ENCODE measurements around the gene NKAIN2. TPM values are rescaled to one million over a fixed set of nuclear protein-coding genes. Genes with fewer than 3 reads are reported as not detected.

NKAIN2 gene
- polyA plus RNA-seq, 1 of the 3 experiments (the other 2 are of a cell fraction): not detected

- POLR2A ChIA-PET: no interaction called here
- DNase-seq: no peak
These were observed 276.8 kb downstream of the NKAIN2 start for GRCh38 chr6:124080483-124080882.

GRCh38 chr6:124090491-124090890 lies 286.8 kb downstream of the NKAIN2 start:
- ChIA-PET CTCF (no interaction called here), POLR2A (no interaction called here)
- Histone ChIP-seq H3K36me3 (replicated peaks in 1 of 2; ENCODE audit: control insufficient read depth in 1 of 2, insufficient read depth in 2 of 2, low read length in 1 of 2) (no peaks in the 10 kb centered on the region), H3K9me3 (no peaks in the 10 kb centered on the region), H3K9ac (no peak overlapping the region), H2AFZ (ENCODE audit: low read depth) (no peak overlapping the region), H4K20me1 (ENCODE audit: insufficient read depth) (no peaks in the 10 kb centered on the region), H3K4me2 (no peak overlapping the region), H3K9me2 (no peaks in the 10 kb centered on the region), H3F3A (replicated peaks; ENCODE audit: insufficient read depth) (no peaks in the 10 kb centered on the region), H3K27me3 (ENCODE audit: insufficient read depth) (no peaks in the 10 kb centered on the region), H3K79me2 (ENCODE audit: insufficient read depth) (no peaks in the 10 kb centered on the region), H3K4me1 (ENCODE audit: control insufficient read depth in 1 of 2, insufficient read depth in 2 of 2, low read depth in 1 of 2, low read length in 1 of 2) (no peaks in the 10 kb centered on the region), H3K4me3 (ENCODE audit: low read depth in 2 of 2, low read length in 1 of 2) (no peak overlapping the region), H3K27ac (ENCODE audit: low read depth in 2 of 2, low read length in 1 of 2) (no peak overlapping the region)
- TF ChIP-seq FOSL2 (IDR thresholded peaks at IDR 0.05; ENCODE audit: borderline replicate concordance, low read depth): no peak
- no peak for TF ChIP-seq NRF1 (IDR thresholded peaks at IDR 0.05; ENCODE audit: low read depth, low read length)
- no peak for TF ChIP-seq USF2 (IDR thresholded peaks at IDR 0.05; ENCODE audit: borderline replicate concordance, low read depth, low read length)
- no peak for TF ChIP-seq POLR2AphosphoS5 (IDR thresholded peaks at IDR 0.05; ENCODE audit: low read depth, low read length)
- DNase-seq: no peak
- 2% methylated on average over 2 of the region's 2 CpGs for WGBS (ENCODE audit: low lambda C conversion rate)

More at GRCh38 chr6:124080483-124080882, 276.8 kb downstream of the NKAIN2 start:
- Histone ChIP-seq H2AFZ (ENCODE audit: low read depth) (no peak overlapping the region), H3K9me3 (no peaks in the 10 kb centered on the region), H3K36me3 (replicated peaks in 1 of 2; ENCODE audit: control insufficient read depth in 1 of 2, insufficient read depth in 2 of 2, low read length in 1 of 2) (no peaks in the 10 kb centered on the region), H3K79me2 (ENCODE audit: insufficient read depth) (no peaks in the 10 kb centered on the region), H3K4me1 (ENCODE audit: control insufficient read depth in 1 of 2, insufficient read depth in 2 of 2, low read depth in 1 of 2, low read length in 1 of 2) (no peaks in the 10 kb centered on the region), H3F3A (replicated peaks; ENCODE audit: insufficient read depth) (no peaks in the 10 kb centered on the region), H3K27me3 (ENCODE audit: insufficient read depth) (no peaks in the 10 kb centered on the region), H3K9me2 (no peaks in the 10 kb centered on the region), H4K20me1 (ENCODE audit: insufficient read depth) (no peaks in the 10 kb centered on the region), H3K27ac (ENCODE audit: low read depth in 2 of 2, low read length in 1 of 2) (no peak overlapping the region), H3K4me2 (no peak overlapping the region), H3K9ac (no peak overlapping the region), H3K4me3 (ENCODE audit: low read depth in 2 of 2, low read length in 1 of 2) (no peak overlapping the region)
- CTCF ChIA-PET: no interaction called here
- WGBS (ENCODE audit: low lambda C conversion rate): 3% methylated on average over 1 of the region's 1 CpG
- TF ChIP-seq JUND (IDR thresholded peaks at IDR 0.05): no peak
- no peak for TF ChIP-seq RAD21 (IDR thresholded peaks at IDR 0.05; ENCODE audit: low read length)
- no peak for TF ChIP-seq USF1 (IDR thresholded peaks at IDR 0.05; ENCODE audit: borderline replicate concordance, low read depth)
- no peak for TF ChIP-seq GABPA (IDR thresholded peaks at IDR 0.05; ENCODE audit: low read depth)
- TF ChIP-seq NRF1 (IDR thresholded peaks at IDR 0.05; ENCODE audit: low read depth, low read length): no peak
- TF ChIP-seq USF2 (IDR thresholded peaks at IDR 0.05; ENCODE audit: borderline replicate concordance, low read depth, low read length): no peak
- no peak for TF ChIP-seq TCF12 (IDR thresholded peaks at IDR 0.05)
- no peak for TF ChIP-seq MXI1 (IDR thresholded peaks at IDR 0.05; ENCODE audit: low read depth, low read length)

- H3K27me3 ChIP-seq (ENCODE audit: insufficient read depth): no peaks in the 10 kb centered on the region
- H3K4me2 ChIP-seq: no peak overlapping the region
- H3F3A ChIP-seq (replicated peaks; ENCODE audit: insufficient read depth): no peaks in the 10 kb centered on the region
- POLR2A ChIA-PET: no interaction called here
- no peaks in the 10 kb centered on the region for H3K79me2 ChIP-seq (ENCODE audit: insufficient read depth)
- no peaks in the 10 kb centered on the region for H3K4me1 ChIP-seq (ENCODE audit: control insufficient read depth in 1 of 2, insufficient read depth in 2 of 2, low read depth in 1 of 2, low read length in 1 of 2)
- CTCF ChIA-PET: no interaction called here
- H3K4me3 ChIP-seq (ENCODE audit: low read depth in 2 of 2, low read length in 1 of 2): no peak overlapping the region
- no peaks in the 10 kb centered on the region for H4K20me1 ChIP-seq (ENCODE audit: insufficient read depth)
- no peak for DNase-seq
- H3K27ac ChIP-seq (ENCODE audit: low read depth in 2 of 2, low read length in 1 of 2): no peak overlapping the region
- 7% methylated on average over 1 of the region's 1 CpG for WGBS (ENCODE audit: low lambda C conversion rate)
- no peak overlapping the region for H2AFZ ChIP-seq (ENCODE audit: low read depth)
- H3K9ac ChIP-seq: no peak overlapping the region
- no peaks in the 10 kb centered on the region for H3K9me3 ChIP-seq
- no peaks in the 10 kb centered on the region for H3K9me2 ChIP-seq
- H3K36me3 ChIP-seq (replicated peaks in 1 of 2; ENCODE audit: control insufficient read depth in 1 of 2, insufficient read depth in 2 of 2, low read length in 1 of 2): no peaks in the 10 kb centered on the region
- TF ChIP-seq MEF2A (IDR thresholded peaks at IDR 0.05; ENCODE audit: borderline replicate concordance, low read depth) (no peak), YY1 (IDR thresholded peaks at IDR 0.05; ENCODE audit: low read depth) (no peak), TAF1 (IDR thresholded peaks at IDR 0.05; ENCODE audit: borderline replicate concordance, low read depth, low read length) (no peak), GATA2 (CRISPR knock-in tag; IDR thresholded peaks at IDR 0.05) (no peak), RCOR1 (IDR thresholded peaks at IDR 0.05; ENCODE audit: low read length) (no peak), POLR2AphosphoS5 (IDR thresholded peaks at IDR 0.05; ENCODE audit: low read depth, low read length) (no peak), MAX (IDR thresholded peaks at IDR 0.05; ENCODE audit: low read depth) (no peak), FOXM1 (IDR thresholded peaks at IDR 0.05; ENCODE audit: low read depth) (no peak), EZH2phosphoT487 (IDR thresholded peaks at IDR 0.05; ENCODE audit: borderline replicate concordance, low read depth) (no peak), GABPA (IDR thresholded peaks at IDR 0.05; ENCODE audit: low read depth) (no peak), RXRA (IDR thresholded peaks at IDR 0.05; ENCODE audit: borderline replicate concordance, low read depth) (no peak), USF1 (IDR thresholded peaks at IDR 0.05; ENCODE audit: borderline replicate concordance, low read depth) (no peak)
These were observed 295.9 kb downstream of the NKAIN2 start for GRCh38 chr6:124099520-124099919.

Measured in SK-N-SH (cell line).